NCI-H128 (cell line): ENCODE measurements around the gene MPRIP.
"Not testable (repeated sequence)": the region's sequence is repeated elsewhere in the genome, so short reads cannot be mapped to it uniquely, and the experiment has no call there.

ENCODE experiments used
- DNase-seq: peaks from one replicate; lab custom pipeline; 2025; ENCODE audit not compliant: unreplicated experiment; lab: John Stamatoyannopoulos, UW

Gene MPRIP

GRCh38 chr17:17180741-17181525, 138.7 kb downstream of the MPRIP start:
- no peak for DNase-seq

GRCh38 chr17:17181666-17182597, 139.7 kb downstream of the MPRIP start:
- DNase-seq: no peak

GRCh38 chr17:17182598-17183136, 140.4 kb downstream of the MPRIP start:
- DNase-seq: no peak

- DNase-seq: no peak
Measured at GRCh38 chr17:17183744-17184143, 141.5 kb downstream of the MPRIP start.

- not testable (repeated sequence) for DNase-seq
Measured at GRCh38 chr17:17184985-17185757, 142.9 kb downstream of the MPRIP start.

- no peak for DNase-seq
Measured at GRCh38 chr17:17186051-17186450, 143.8 kb downstream of the MPRIP start.

GRCh38 chr17:17186551-17187505, 144.6 kb downstream of the MPRIP start:
- DNase-seq: no peak

GRCh38 chr17:17188586-17188985, 146.3 kb downstream of the MPRIP start:
- no peak for DNase-seq

GRCh38 chr17:17189559-17189958, 147.3 kb downstream of the MPRIP start:
- DNase-seq: no peak

- no peak for DNase-seq
Measured at GRCh38 chr17:17190188-17190587, 147.9 kb downstream of the MPRIP start.

- no peak for DNase-seq
Measured at GRCh38 chr17:17191346-17191792, 149.1 kb downstream of the MPRIP start.

- DNase-seq: no peak
Measured at GRCh38 chr17:17191961-17192381, 149.7 kb downstream of the MPRIP start.

GRCh38 chr17:17195466-17195865, 153.2 kb downstream of the MPRIP start:
- DNase-seq: not testable (repeated sequence)

- no peak for DNase-seq
Measured at GRCh38 chr17:17196776-17197175, 154.5 kb downstream of the MPRIP start.

- DNase-seq: no peak
Measured at GRCh38 chr17:17198281-17198680, 156.0 kb downstream of the MPRIP start.

GRCh38 chr17:17200311-17200710, 158.1 kb downstream of the MPRIP start:
- DNase-seq: no peak

- no peak for DNase-seq
Measured at GRCh38 chr17:17200831-17201230, 158.6 kb downstream of the MPRIP start.

- DNase-seq: no peak
Measured at GRCh38 chr17:17201271-17201670, 159.0 kb downstream of the MPRIP start.

GRCh38 chr17:17201907-17202306, 159.7 kb downstream of the MPRIP start:
- DNase-seq: no peak
